ENCODE data around the gene KCNAB2.

The KCNAB2 gene

GRCh38 chr1:6043561-6043960 lies 2.1 kb upstream of the KCNAB2 start:
- Histone ChIP-seq H3K9me3 (ENCODE audit: low read length) (no peaks in the 10 kb centered on the region), H3K79me2 (ENCODE audit: insufficient read depth, low read length) (no peaks in the 10 kb centered on the region), H3K27ac (ENCODE audit: low read depth, low read length, poor library complexity, severe bottlenecking) (no peak overlapping the region), H3K36me3 (ENCODE audit: insufficient read depth, low read length) (peaks cover 51% of the 10 kb centered on the region; the same call in 1 of the 2 replicates), H4K20me1 (ENCODE audit: insufficient read depth, low read length) (no peaks in the 10 kb centered on the region), H3K4me3 (ENCODE audit: low read depth, low read length, poor library complexity, severe bottlenecking) (no peak overlapping the region), H3K27me3 (ENCODE audit: insufficient read depth, low read length) (no peaks in the 10 kb centered on the region), H3K4me1 (ENCODE audit: insufficient read depth, low read length, severe bottlenecking) (no peaks in the 10 kb centered on the region), H3K9me2 (ENCODE audit: low read depth, low read length) (no peaks in the 10 kb centered on the region), H2AFZ (ENCODE audit: low read length) (no peak overlapping the region), H3K9ac (ENCODE audit: low read length) (no peak overlapping the region), H3F3A (ENCODE audit: insufficient read depth, low read length) (no peaks in the 10 kb centered on the region), H3K4me2 (ENCODE audit: low read length) (no peak overlapping the region)
- TF ChIP-seq CTCF (IDR thresholded peaks at IDR 0.05; ENCODE audit: low read length): no peak
- no peak for TF ChIP-seq EZH2 (IDR thresholded peaks at IDR 0.05; ENCODE audit: borderline replicate concordance, low read length)

- Histone ChIP-seq H4K20me1 (ENCODE audit: insufficient read depth, low read length) (no peaks in the 10 kb centered on the region), H3K4me2 (ENCODE audit: low read length) (no peak overlapping the region)
These were observed 1.1 kb upstream of the KCNAB2 start for GRCh38 chr1:6044481-6045109.

GRCh38 chr1:6045110-6045502 lies 582 bp upstream of the KCNAB2 start:
- no peak overlapping the region for H3K4me3 ChIP-seq (ENCODE audit: low read depth, low read length, poor library complexity, severe bottlenecking)
- H3K27me3 ChIP-seq (ENCODE audit: insufficient read depth, low read length): no peaks in the 10 kb centered on the region
- H3F3A ChIP-seq (ENCODE audit: insufficient read depth, low read length): no peaks in the 10 kb centered on the region
- no peaks in the 10 kb centered on the region for H3K9me2 ChIP-seq (ENCODE audit: low read depth, low read length)
- H4K20me1 ChIP-seq (ENCODE audit: insufficient read depth, low read length): no peaks in the 10 kb centered on the region
- no peak overlapping the region for H3K4me2 ChIP-seq (ENCODE audit: low read length)
- TF ChIP-seq CTCF (IDR thresholded peaks at IDR 0.05; ENCODE audit: low read length): no peak
- no peak for TF ChIP-seq EZH2 (IDR thresholded peaks at IDR 0.05; ENCODE audit: borderline replicate concordance, low read length)
- peaks cover 46% of the 10 kb centered on the region; the same call in 1 of the 2 replicates for H3K36me3 ChIP-seq (ENCODE audit: insufficient read depth, low read length)
- no peak overlapping the region for H2AFZ ChIP-seq (ENCODE audit: low read length)
- no peaks in the 10 kb centered on the region for H3K79me2 ChIP-seq (ENCODE audit: insufficient read depth, low read length)
- H3K9me3 ChIP-seq (ENCODE audit: low read length): no peaks in the 10 kb centered on the region
- no peak overlapping the region for H3K9ac ChIP-seq (ENCODE audit: low read length)
- H3K4me1 ChIP-seq (ENCODE audit: insufficient read depth, low read length, severe bottlenecking): no peaks in the 10 kb centered on the region
- H3K27ac ChIP-seq (ENCODE audit: low read depth, low read length, poor library complexity, severe bottlenecking): no peak overlapping the region

More at GRCh38 chr1:6044481-6045109, 1.1 kb upstream of the KCNAB2 start:
- peaks cover 51% of the 10 kb centered on the region; the same call in 1 of the 2 replicates for H3K36me3 ChIP-seq (ENCODE audit: insufficient read depth, low read length)
- no peak overlapping the region for H3K9ac ChIP-seq (ENCODE audit: low read length)
- H3K27ac ChIP-seq (ENCODE audit: low read depth, low read length, poor library complexity, severe bottlenecking): no peak overlapping the region
- no peaks in the 10 kb centered on the region for H3K27me3 ChIP-seq (ENCODE audit: insufficient read depth, low read length)
- H3K4me3 ChIP-seq (ENCODE audit: low read depth, low read length, poor library complexity, severe bottlenecking): no peak overlapping the region
- no peaks in the 10 kb centered on the region for H3F3A ChIP-seq (ENCODE audit: insufficient read depth, low read length)
- no peaks in the 10 kb centered on the region for H3K9me3 ChIP-seq (ENCODE audit: low read length)
- H3K79me2 ChIP-seq (ENCODE audit: insufficient read depth, low read length): no peaks in the 10 kb centered on the region
- TF ChIP-seq EZH2 (IDR thresholded peaks at IDR 0.05; ENCODE audit: borderline replicate concordance, low read length): no peak
- no peak for TF ChIP-seq CTCF (IDR thresholded peaks at IDR 0.05; ENCODE audit: low read length)
- H3K4me1 ChIP-seq (ENCODE audit: insufficient read depth, low read length, severe bottlenecking): no peaks in the 10 kb centered on the region
- H3K9me2 ChIP-seq (ENCODE audit: low read depth, low read length): no peaks in the 10 kb centered on the region
- H2AFZ ChIP-seq (ENCODE audit: low read length): no peak overlapping the region
